T-cell (primary cell): Measurements from ENCODE around the gene CREB3L2. TPM values are rescaled to one million over a fixed set of nuclear protein-coding genes. Genes with fewer than 3 reads are reported as not detected.

Source experiments
- ATAC-seq, 4 experiments: fragments of 200-7000 bp in 3 of 4; fragments of 150-1000 bp in 1 of 4; cut with Tn5 transposase; replicated peaks in 1 of 4; 1 replicate in 3 of 4; 2 replicates in 1 of 4; pipeline ENCODE4 v1.10.0; 2021; ENCODE audit warnings: moderate library complexity in 3 of 4, mild to moderate bottlenecking in 2 of 4, moderate number of reproducible peaks in 1 of 4
- CTCF ChIA-PET, 2 donors: fragments of 300-600 bp; sonication (Branson Sonifier 250); formaldehyde crosslinking; loops; one replicate each; lab custom pipeline; 2022; ENCODE audit warnings: antibody characterized with exemption in 2 of 2; lab: Charles Lee
- POLR2A ChIA-PET, 2 donors: fragments of 300-600 bp; sonication (Branson Sonifier 250); formaldehyde crosslinking; loops; one replicate each; lab custom pipeline; 2022; ENCODE audit warnings: antibody characterized with exemption in 2 of 2; lab: Charles Lee
- DNase-seq, 35 experiments: peaks; one replicate each; pipeline versions ENCODE4 v3.0.0 to v3.0.0-alpha.2; 2013 to 2023
- H3K27ac ChIP-seq: one replicate; pipeline ENCODE4 v1.5.1; 2013; ENCODE audit warnings: low read length
- H3K27me3 ChIP-seq, 2 experiments: replicated peaks in 1 of 2; 1 replicate in 1 of 2; 2 replicates in 1 of 2; pipeline versions ENCODE4 v1.6.1 to v1.7.0; 2013; ENCODE audit warnings: low read length in 1 of 2, mixed read lengths in 1 of 2; ENCODE audit not compliant: control insufficient read depth in 2 of 2, insufficient read depth in 2 of 2; ENCODE audit errors: extremely low read depth in 1 of 2
- H3K36me3 ChIP-seq, 2 donors: 1 replicate in 1 of 2; 2 replicates in 1 of 2; pipeline versions ENCODE4 v1.6.1 to v1.7.0; 2013; ENCODE audit warnings: low read length in 1 of 2; ENCODE audit not compliant: control insufficient read depth in 2 of 2, insufficient read depth in 1 of 2; ENCODE audit errors: extremely low read depth in 1 of 2
- H3K4me1 ChIP-seq, 2 experiments: 1 replicate in 1 of 2; 2 replicates in 1 of 2; pipeline versions ENCODE4 v1.6.1 to v1.7.0; 2013; ENCODE audit warnings: low read length in 2 of 2, mixed read lengths in 1 of 2; ENCODE audit not compliant: insufficient read depth in 2 of 2, control insufficient read depth in 1 of 2; ENCODE audit errors: extremely low read depth in 1 of 2
- H3K4me3 ChIP-seq, 2 donors: 1 replicate in 1 of 2; 2 replicates in 1 of 2; pipeline versions ENCODE4 v1.5.1 to v1.7.0; 2013; ENCODE audit warnings: mild to moderate bottlenecking in 2 of 2, low read length in 1 of 2, moderate library complexity in 1 of 2; ENCODE audit not compliant: control insufficient read depth in 1 of 2; ENCODE audit errors: extremely low read depth in 1 of 2
- H3K9me3 ChIP-seq: 2 replicates; pipeline ENCODE4 v1.7.0; 2013
- H3K27ac Mint-ChIP-seq, 2 donors: one replicate each; pipeline ENCODE4 v1.8.0; 2020 to 2021; ENCODE audit warnings: mild to moderate bottlenecking in 2 of 2, mixed read lengths in 2 of 2
- H3K27me3 Mint-ChIP-seq, 2 donors: one replicate each; pipeline ENCODE4 v1.8.0; 2021 to 2022; ENCODE audit warnings: mixed read lengths in 2 of 2
- H3K36me3 Mint-ChIP-seq: one replicate; pipeline ENCODE4 v1.8.0; 2021; ENCODE audit warnings: mixed read lengths
- H3K4me1 Mint-ChIP-seq, 3 donors: one replicate each; pipeline ENCODE4 v1.8.0; 2020 to 2022; ENCODE audit warnings: mixed read lengths in 3 of 3, mild to moderate bottlenecking in 1 of 3
- H3K4me3 Mint-ChIP-seq, 3 donors: one replicate each; pipeline ENCODE4 v1.8.0; 2020 to 2022; ENCODE audit warnings: mild to moderate bottlenecking in 3 of 3, mixed read lengths in 3 of 3, moderate library complexity in 3 of 3
- H3K9me3 Mint-ChIP-seq, 3 donors: one replicate each; pipeline ENCODE4 v1.8.0; 2020 to 2022; ENCODE audit warnings: mixed read lengths in 3 of 3
- WGBS: methylation state at CpG from one replicate; pipeline ENCODE4 v1.1.5; 2013; ENCODE audit warnings: missing lambda C conversion rate; ENCODE audit not compliant: insufficient coverage; 5-methylcytosine and 5-hydroxymethylcytosine counted together
- total RNA-seq, 35 experiments: library from RNA in 6 of 35; stranded (reverse) in 6 of 35; fragments of 120-200 nt in 1 of 35; gene quantifications; one replicate each; pipeline versions ENCODE4 v1.2.1 to v1.2.4 and lab custom pipeline; 2013 to 2026

The CREB3L2 gene
- total RNA-seq, 5 donors from 2014 or later (not counting 1 experiment from before 2014, with no cell fraction given), result 21.1 to 40.8 (median 28.9) TPM

- H3K36me3 ChIP-seq, result no peaks in the 10 kb centered on the region
- Mint-ChIP-seq H3K36me3 (peaks cover 73% of the 10 kb centered on the region), H3K4me1 (no peaks in the 10 kb centered on the region), H3K9me3 (peaks cover 3 to 6% (median 5%) of the 10 kb centered on the region in 3 donors), H3K27ac (no peak overlapping the region), H3K27me3 (no peaks in the 10 kb centered on the region), H3K4me3 (no peak overlapping the region)
- 97% methylated on average over 6 of the region's 7 CpGs for WGBS
- no peak overlapping the region for H3K27ac ChIP-seq
- H3K4me1 ChIP-seq, result no peaks in the 10 kb centered on the region
- POLR2A ChIA-PET, result no interaction called here
- CTCF ChIA-PET, result no interaction called here
- no peaks in the 10 kb centered on the region for H3K9me3 ChIP-seq
- no peaks in the 10 kb centered on the region for H3K27me3 ChIP-seq
- no peak overlapping the region for H3K4me3 ChIP-seq
- DNase-seq (no peak), ATAC-seq (no peak)
Observed at GRCh38 chr7:137871170-137871915, 130.5 kb downstream of the CREB3L2 start.

DNA sequence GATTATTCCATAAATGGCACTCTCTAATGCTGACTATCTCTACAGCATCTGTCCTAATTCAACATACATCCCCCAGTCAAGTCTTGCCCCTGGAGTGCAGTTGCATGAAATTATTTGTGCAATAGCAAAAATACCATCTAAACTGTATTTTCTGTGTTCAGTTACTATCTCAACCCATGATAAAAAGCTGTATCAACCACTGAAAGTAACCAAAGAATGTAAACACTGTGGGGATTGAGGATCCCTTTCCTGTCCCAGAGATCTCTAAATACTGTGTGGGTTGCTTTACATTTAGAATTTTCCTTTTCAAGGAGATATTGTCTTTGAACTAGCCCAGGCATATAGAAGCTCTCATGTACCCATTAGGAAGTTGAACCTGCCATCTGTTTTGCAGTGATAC, 131.2 kb downstream of the CREB3L2 start:
- H3K4me1 ChIP-seq, result no peaks in the 10 kb centered on the region
- DNase-seq, result no peak
- no peak for ATAC-seq
- no peak overlapping the region for H3K4me3 ChIP-seq
- no peak overlapping the region for H3K4me3 Mint-ChIP-seq
- no peaks in the 10 kb centered on the region for H3K9me3 ChIP-seq
- H3K9me3 Mint-ChIP-seq, result peaks cover 5 to 13% (median 9%) of the 10 kb centered on the region in 3 donors
- H3K36me3 Mint-ChIP-seq, result peaks cover 78% of the 10 kb centered on the region
- H3K27me3 ChIP-seq, result no peaks in the 10 kb centered on the region
- ChIA-PET CTCF (interaction anchor here in 1 of 2 donors (0.5 kb wide), 1 partner anchor 25 kb away, joined by 3 read pairs; no protein-coding TSS in a partner anchor), POLR2A (no interaction called here)
- H3K36me3 ChIP-seq, result no peaks in the 10 kb centered on the region
- H3K27me3 Mint-ChIP-seq, result no peaks in the 10 kb centered on the region
- H3K4me1 Mint-ChIP-seq, result no peaks in the 10 kb centered on the region
- no peak overlapping the region for H3K27ac Mint-ChIP-seq
- no peak overlapping the region for H3K27ac ChIP-seq

GRCh38 chr7:137870078-137870477, 131.8 kb downstream of the CREB3L2 start:
- Mint-ChIP-seq H3K27ac (no peak overlapping the region), H3K36me3 (peaks cover 79% of the 10 kb centered on the region), H3K4me3 (no peak overlapping the region), H3K9me3 (peaks cover 5 to 16% (median 9%) of the 10 kb centered on the region in 3 donors), H3K4me1 (no peaks in the 10 kb centered on the region), H3K27me3 (no peaks in the 10 kb centered on the region)
- no peak for ATAC-seq
- CTCF ChIA-PET, result no interaction called here
- Histone ChIP-seq H3K4me3 (no peak overlapping the region), H3K4me1 (no peaks in the 10 kb centered on the region), H3K9me3 (peaks cover 2% of the 10 kb centered on the region), H3K27ac (no peak overlapping the region), H3K36me3 (no peaks in the 10 kb centered on the region), H3K27me3 (no peaks in the 10 kb centered on the region)
- DNase-seq, result no peak
- POLR2A ChIA-PET, result no interaction called here
- WGBS, result no CpG with 5 or more reads among the region's 1 CpG

DNA sequence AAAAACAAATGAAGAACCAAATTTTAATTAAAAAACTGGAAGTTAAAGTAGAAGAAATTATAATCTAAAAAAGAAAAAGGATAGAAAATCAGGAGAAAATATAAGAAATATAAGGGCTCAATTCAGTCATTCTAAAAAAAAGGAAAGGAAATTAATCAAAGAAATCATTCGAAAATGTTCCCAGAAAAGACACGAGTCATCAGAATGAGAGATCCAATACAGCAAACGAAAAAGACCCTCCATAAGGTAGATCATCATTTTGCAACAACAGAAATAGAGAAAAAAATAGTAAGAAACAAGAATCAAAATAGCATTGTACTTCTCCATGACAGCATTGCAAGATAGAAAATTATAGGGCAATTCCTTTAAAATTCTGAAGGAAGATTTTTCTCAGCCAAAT, 132.6 kb downstream of the CREB3L2 start:
- Histone ChIP-seq H3K27ac (no peak overlapping the region), H3K4me3 (no peak overlapping the region), H3K4me1 (no peaks in the 10 kb centered on the region), H3K9me3 (peaks cover 2% of the 10 kb centered on the region), H3K27me3 (no peaks in the 10 kb centered on the region), H3K36me3 (no peaks in the 10 kb centered on the region)
- Mint-ChIP-seq H3K27me3 (no peaks in the 10 kb centered on the region), H3K27ac (no peak overlapping the region), H3K9me3 (peaks cover 5 to 16% (median 9%) of the 10 kb centered on the region in 3 donors), H3K4me1 (no peaks in the 10 kb centered on the region), H3K4me3 (no peak overlapping the region), H3K36me3 (peaks cover 77% of the 10 kb centered on the region)
- WGBS, result no CpG with 5 or more reads among the region's 3 CpGs
- ChIA-PET CTCF (no interaction called here), POLR2A (no interaction called here)
- ATAC-seq (no peak), DNase-seq (no peak)

- no peak for ATAC-seq
- H3K4me1 ChIP-seq, result no peaks in the 10 kb centered on the region
- no peaks in the 10 kb centered on the region for H3K27me3 ChIP-seq
- ChIA-PET POLR2A (no interaction called here), CTCF (no interaction called here)
- no peak overlapping the region for H3K4me3 ChIP-seq
- no peaks in the 10 kb centered on the region for H3K4me1 Mint-ChIP-seq
- peaks cover 2% of the 10 kb centered on the region for H3K9me3 ChIP-seq
- H3K4me3 Mint-ChIP-seq, result no peak overlapping the region
- peaks cover 5 to 16% (median 9%) of the 10 kb centered on the region in 3 donors for H3K9me3 Mint-ChIP-seq
- H3K36me3 Mint-ChIP-seq, result peaks cover 70% of the 10 kb centered on the region
- H3K36me3 ChIP-seq, result no peaks in the 10 kb centered on the region
- H3K27ac ChIP-seq, result no peak overlapping the region
- no peaks in the 10 kb centered on the region for H3K27me3 Mint-ChIP-seq
- DNase-seq, result no peak
- 100% methylated on average over 1 of the region's 3 CpGs for WGBS
- no peak overlapping the region for H3K27ac Mint-ChIP-seq
Observed at GRCh38 chr7:137867289-137867688, 134.6 kb downstream of the CREB3L2 start.

- no peak overlapping the region for H3K4me3 Mint-ChIP-seq
- H3K27ac Mint-ChIP-seq, result no peak overlapping the region
Observed at GRCh38 chr7:137865764-137866163, 136.1 kb downstream of the CREB3L2 start.

More at GRCh38 chr7:137865764-137866163, 136.1 kb downstream of the CREB3L2 start:
- Mint-ChIP-seq H3K27me3 (no peaks in the 10 kb centered on the region), H3K4me1 (no peaks in the 10 kb centered on the region), H3K36me3 (peaks cover 70% of the 10 kb centered on the region), H3K9me3 (peaks cover 5 to 16% (median 9%) of the 10 kb centered on the region in 3 donors)
- CTCF ChIA-PET, result no interaction called here
- Histone ChIP-seq H3K36me3 (no peaks in the 10 kb centered on the region), H3K27me3 (no peaks in the 10 kb centered on the region), H3K4me1 (no peaks in the 10 kb centered on the region), H3K4me3 (no peak overlapping the region), H3K27ac (no peak overlapping the region), H3K9me3 (peaks cover 2% of the 10 kb centered on the region)
- ATAC-seq, result no peak
- DNase-seq, result no peak
- WGBS, result no CpG with 5 or more reads among the region's 1 CpG
- POLR2A ChIA-PET, result interaction anchor here in 1 of 2 donors (0.6 kb wide), 1 partner anchor 9 kb away, joined by 3 read pairs; no protein-coding TSS in a partner anchor
